Measurements from ENCODE around the gene ATP2C1.

DNA sequence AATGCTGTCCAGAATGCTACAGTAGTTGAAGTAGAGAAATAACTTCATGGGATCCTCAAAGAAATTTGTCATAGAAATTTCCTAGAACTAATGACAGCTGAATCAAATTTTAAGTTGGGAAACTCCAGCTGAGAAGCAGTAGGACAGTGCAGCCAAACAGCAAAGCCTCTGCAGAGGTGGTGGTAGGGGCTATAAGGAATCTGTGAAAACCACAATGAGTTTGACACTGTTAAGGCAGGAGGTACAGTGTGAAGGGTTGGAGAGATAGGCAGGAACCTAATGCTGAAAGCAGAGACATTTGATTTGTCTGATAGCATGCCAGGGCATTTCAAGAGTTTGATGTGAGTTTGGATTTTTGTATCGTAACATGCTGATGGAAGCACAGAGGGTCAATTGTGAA lies 110.7 kb downstream of the ATP2C1 start:
- TF ChIP-seq POLR2A (IDR thresholded peaks at IDR 0.05; ENCODE audit: extremely low read depth, insufficient read length) (no peak), CTCF (IDR thresholded peaks at IDR 0.05; ENCODE audit: low read depth, low read length) (no peak)
- TF ChIP-seq, protein P1, sequence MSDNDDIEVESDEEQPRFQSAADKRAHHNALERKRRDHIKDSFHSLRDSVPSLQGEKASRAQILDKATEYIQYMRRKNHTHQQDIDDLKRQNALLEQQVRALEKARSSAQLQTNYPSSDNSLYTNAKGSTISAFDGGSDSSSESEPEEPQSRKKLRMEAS (IDR thresholded peaks at IDR 0.05; ENCODE audit: low read depth, low read length) = no peak

Measured in NB4 (cell line).